GM19328 (cell line): ENCODE results near the gene TUBA4A.

ENCODE experiments used
- ATAC-seq: cut with Tn5 transposase; IDR thresholded peaks from one replicate; pipeline ENCODE4 v1.9.1; 2021; ENCODE audit warnings: mild to moderate bottlenecking, moderate library complexity; ENCODE audit not compliant: unreplicated experiment

TUBA4A gene

DNA sequence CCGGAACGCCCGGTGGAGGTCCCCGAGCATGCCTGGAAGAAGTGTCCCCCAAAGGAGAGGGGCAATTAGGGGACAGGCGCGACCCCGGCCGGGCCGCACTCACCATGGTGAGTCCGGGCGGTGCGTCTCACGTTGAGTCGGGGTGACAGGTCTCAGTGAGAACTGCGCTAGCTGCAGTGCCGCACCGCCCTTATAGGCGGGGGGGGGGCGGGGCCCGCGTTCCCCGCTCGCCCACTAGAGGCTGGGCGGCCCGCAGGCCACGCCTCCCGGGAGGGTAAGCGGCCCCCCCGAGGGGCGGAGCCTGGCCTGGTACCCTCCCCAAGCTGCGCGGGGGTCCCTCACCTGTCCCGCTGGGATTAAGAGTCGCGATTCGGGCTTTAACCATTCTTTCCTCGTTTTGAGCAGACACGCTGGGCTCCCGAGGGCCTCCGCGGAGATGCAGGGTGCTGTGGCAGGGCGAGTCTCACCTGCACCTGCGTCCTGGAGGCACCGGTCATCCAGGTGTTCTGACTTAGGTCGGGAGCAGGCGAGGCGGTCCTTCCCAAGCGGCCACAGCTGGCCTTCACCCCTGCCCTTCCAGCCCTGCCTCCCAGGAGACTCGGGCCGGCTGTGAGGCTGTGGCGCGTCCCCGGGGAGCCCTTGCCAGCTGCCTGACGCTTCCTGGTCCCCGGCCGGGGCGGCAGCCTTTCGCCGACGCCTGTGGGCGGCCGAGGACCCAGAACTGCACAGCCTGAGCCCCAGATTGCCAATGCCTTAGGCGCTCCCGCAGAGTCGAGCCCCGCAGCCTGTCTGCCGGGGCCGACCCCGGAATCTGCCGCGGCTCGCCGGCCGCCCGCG, at the start of gene TUBA4A:
TSS of gene TUBA4A (minus strand) at position 166 of the 837 bp plus-strand sequence. CDS start at position 106, 60 bp downstream.
- ATAC-seq: peak; percentile 60

DNA sequence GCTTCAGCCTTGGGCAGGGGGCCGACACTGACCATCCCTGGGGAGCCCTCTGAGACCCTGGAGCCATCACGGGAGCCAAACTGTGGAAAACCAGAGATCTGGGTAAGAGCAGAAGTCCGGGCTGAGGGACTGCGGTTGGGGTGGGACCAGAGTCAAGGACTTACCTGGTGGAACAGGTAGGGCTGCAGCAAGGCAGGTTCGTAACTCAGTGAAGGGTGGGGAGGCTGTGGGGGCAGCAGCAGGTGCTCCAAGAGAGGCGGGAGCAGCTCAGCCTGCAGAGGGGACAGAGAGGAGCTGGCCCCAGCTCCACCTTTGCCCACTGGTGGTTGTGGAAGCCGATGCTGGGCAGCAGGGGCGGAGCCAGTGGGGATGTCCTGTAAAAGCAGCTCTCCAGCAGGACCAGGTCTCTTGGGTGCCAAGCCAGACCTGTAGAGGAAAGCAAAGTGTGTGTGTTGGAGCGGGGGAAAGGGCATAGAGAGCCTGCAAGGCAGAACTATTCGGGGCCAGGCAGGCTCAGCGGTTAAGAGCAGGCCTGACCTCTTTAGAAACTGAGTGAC, 48.8 kb upstream of the TUBA4A start:
- no peak for ATAC-seq

DNA sequence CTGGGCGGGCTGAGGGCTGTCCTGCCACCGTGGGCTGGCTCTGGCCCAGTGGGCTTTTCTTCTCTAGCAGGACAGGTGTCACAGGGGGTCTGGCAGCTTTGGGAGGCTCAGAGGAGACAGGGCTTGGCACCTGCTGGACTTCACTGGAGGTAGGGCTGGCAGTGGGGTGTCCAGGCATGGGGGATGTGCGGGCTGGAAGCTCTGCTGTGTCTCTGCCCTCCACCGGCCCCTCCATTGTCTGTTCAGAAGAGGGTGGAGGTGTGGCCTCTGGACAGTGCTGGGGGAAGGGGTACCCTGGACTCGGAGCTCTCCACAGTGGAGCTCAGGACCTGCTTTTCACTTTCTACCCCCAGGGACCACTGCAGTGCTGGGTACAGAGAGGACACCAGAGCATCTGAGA, 46.3 kb upstream of the TUBA4A start:
- ATAC-seq: no peak

GRCh38 chr2:219299372-219299760, 45.6 kb upstream of the TUBA4A start:
- no peak for ATAC-seq

DNA sequence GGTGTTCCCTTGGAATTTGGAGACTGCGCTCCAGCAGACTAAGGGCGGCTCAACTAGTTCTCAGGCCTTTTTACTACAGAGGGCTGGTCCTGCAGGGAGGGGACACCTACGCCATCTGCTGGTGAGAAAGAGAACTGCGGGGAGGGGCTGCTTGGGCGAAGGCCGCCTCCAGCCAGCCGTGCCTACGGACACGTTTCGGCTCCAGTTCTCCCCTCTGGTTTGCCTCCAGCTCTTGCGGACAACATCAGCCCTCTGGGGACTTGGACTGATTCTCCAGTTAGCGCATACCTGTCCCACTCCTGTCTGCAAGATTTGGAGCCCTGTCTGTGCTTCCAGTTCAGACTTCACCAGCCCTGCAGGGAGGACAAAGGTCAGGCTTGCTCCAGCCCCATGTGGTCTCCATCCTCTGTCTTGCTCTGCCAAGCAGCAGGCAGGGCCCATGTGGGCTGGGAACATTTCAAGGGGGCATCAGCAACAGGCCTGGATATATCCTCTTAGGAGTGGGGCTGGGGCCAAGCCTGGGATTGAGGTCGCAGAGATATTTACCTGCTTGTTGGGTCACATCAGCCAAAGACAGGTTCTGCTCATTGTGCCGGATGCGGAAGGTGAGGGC, 45.1 kb upstream of the TUBA4A start:
- peak; percentile 41 for ATAC-seq

- no peak for ATAC-seq
These were observed 44.2 kb upstream of the TUBA4A start for GRCh38 chr2:219297766-219298456.

GRCh38 chr2:219296631-219297391, 43.1 kb upstream of the TUBA4A start:
- no peak for ATAC-seq

DNA sequence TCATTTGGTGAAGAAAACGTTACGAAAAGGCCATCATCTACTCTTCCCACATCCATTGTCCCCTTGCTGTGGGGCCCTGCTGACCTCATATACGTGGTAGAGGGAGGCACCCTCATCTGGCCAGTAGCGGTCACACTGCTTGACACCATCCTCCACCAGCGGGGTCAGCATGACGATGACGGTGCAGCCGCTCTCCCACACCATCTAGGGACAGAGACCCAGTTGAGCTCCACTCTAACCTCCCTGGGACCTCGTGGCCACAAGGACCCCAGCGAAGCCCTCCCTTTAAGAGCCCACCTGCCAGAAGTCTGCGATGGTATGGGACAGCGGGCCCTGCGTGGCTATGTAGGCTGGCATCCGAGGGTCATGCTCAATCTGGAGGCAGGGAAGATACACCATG, 42.4 kb upstream of the TUBA4A start:
- no peak for ATAC-seq

DNA sequence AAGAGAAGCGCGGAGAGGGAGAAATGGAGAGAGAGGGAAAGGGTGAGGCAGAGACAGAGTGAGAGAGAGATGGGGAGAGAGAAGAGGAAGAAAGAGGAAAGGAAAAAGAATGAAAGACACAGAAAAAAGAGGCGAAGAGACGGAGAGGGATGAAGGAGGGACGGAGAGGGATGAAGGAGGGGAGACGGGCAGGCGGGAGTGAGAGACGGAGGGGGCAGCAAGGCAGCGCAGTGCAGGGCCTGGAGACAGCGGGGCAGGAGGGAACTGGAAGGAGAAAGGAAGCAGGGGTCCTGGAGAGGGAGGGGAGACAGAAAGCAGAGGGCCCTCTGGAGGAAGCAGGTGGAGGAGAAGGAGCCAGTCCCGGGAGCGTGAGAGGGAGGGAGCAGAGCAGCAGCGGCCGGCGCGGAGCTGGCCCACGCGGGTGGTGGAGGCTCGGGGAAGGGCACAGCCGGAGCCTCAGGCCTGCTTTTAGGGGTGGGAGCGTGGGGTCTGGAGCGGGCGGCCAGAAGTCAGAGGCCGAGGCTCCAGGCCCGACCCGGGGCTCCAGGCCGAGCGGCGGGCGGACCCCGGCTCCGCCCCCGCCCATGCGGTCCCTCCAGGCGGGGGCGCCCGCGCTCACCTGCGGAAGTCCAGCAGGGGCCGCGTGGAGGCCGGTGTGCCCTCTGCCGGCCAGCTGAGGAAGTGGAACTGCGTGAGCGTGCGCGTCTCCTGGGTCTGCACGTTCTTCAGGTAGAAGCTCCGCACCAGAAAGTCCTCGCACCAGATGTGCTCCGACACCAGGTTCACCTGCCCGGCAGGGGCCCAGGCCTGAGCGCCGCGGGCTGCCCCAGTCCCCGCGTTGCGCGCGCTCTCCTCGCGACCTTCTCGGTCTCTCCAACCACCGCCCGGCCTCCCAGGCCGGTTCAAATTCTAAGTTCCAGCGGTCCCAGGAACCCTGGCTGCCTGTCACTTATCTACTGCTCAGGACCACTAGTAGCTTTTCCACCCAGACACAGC, 40.9 kb upstream of the TUBA4A start:
- ATAC-seq: peak; percentile 77

GRCh38 chr2:219293736-219294231, 40.1 kb upstream of the TUBA4A start:
- no peak for ATAC-seq

DNA sequence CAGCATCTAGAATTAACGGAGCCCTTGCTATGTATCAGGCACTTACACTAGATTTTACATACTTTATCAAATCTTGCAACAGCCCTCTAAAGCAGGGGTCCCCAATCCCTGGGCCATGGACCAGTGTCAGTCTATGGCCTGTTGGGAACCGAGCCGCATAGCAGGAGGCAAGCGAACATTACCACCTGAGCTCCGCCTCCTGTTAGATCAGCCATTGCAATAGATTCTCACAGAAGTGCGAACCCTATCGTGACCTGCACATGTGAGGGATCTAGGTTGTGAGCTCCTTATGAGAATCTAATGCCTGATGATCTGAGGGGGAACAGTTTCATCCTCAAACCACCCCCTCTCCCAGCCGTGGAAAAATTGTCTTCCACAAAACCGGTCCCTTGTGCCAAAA, 38.9 kb upstream of the TUBA4A start:
- ATAC-seq: no peak

DNA sequence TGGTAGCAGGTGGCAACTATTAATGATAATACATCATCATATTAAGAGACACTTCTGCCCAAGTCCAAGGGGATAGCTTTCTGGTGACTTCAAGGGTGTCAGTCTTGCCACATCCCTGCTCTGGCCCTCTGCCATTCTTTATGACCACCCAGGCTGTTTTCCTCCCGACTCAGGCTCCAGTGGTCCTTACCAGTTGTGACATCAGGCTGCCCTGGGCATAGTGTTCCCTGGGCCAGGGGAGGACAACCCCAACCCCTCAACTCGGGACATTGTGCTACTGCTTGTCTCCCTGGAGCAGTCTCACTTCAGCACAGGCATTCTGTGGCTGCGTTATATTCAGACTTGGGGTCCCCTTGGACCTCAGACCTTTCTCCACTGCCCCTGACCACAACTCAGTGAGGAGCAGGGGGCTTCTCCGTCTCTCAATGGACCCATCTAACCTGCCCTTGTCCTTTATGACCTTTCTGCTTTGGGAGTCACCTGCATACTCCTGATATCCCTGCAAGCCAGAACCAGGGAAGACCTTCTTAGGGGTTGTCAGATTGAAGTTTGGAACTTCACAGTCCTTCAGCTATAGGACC, 38.3 kb upstream of the TUBA4A start:
- ATAC-seq: no peak

DNA sequence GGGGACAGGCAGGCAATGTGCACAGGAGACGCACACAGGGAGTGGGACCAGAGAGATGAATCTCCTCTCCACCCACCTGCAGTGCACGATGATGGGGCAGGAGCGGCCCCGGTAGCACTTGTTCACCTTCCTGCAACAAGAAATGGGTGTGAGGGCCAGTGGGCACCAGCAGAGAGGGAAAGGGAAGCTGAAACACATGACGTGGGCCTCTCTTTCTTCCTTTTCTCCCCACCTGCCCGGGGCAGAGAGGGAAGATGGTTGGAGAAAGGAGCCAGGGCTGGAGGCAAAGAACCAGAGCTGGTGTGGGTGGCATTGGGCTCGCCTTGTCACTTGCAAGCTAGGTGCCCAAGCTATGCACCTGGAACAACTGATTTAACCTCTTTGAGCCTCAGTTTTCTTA, 37.7 kb upstream of the TUBA4A start:
- no peak for ATAC-seq

DNA sequence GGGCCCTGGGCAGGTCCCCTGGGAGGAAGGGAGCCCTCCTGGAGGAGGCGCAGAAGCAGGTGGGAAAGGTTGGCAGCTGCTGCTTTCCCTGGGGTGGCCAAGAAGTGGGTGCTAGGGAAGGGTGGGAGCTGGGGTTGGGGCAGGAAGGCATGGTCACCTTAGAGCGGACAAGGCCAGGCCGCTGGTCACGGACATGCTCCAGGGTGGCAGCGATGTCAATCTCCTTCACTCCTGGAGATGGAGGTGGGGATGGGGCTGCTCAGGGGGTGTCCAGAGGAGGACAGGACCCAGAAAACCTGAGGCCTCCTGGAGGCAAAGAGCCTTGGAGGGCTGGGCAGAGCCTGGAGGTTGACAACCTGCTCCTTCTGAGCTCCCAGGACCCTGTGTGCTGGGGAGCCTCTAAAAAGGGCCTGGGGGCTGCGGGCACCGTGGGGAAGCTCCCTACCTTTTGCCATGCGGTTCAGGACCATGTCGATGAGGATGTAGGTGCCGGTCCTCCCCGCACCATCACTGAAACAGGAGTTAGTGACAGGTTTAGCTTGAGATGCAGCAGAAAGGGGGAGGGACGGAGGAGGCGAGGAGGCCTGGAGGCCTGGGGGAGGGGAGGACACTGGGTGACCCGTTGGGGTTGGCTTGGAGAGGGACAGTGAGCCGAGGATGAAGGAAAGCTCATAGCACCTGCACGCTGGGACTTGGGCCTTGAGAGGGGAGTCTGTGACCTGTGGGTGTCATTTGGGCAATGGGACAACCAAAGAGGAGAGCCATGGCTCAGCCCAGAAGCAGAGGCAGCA, 36.9 kb upstream of the TUBA4A start:
- ATAC-seq: no peak

GRCh38 chr2:219289537-219290361, 36.0 kb upstream of the TUBA4A start:
- ATAC-seq: no peak

DNA sequence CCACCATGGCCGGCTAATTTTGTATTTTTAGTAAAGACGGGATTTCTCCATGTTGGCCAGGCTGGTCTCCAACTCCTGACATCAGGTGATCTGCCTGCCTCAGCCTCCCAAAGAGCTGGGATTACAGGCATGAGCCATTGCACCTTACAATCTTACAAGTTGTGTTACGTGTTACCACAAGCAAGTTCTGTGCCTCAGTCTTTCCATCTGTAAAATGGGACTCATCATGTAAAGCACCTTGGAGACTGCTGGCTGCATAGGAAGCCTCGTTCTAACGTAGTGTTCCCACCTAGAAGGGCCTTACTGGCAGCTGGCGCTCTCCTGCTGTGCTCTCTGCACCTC, 35.4 kb upstream of the TUBA4A start:
- no peak for ATAC-seq

- ATAC-seq: no peak
These were observed 34.0 kb upstream of the TUBA4A start for GRCh38 chr2:219287580-219288265.
